Epithelial cell of proximal tubule (primary cell): ENCODE data around the gene PLA2R1. TPM values are rescaled to one million over a fixed set of nuclear protein-coding genes. Genes with fewer than 3 reads are reported as not detected.

Experiments used
- DNase-seq: peaks from one replicate; pipeline ENCODE4 v3.0.0-alpha.2; 2011; ENCODE audit warnings: low read depth
- H3K4me3 ChIP-seq: 2 replicates; pipeline ENCODE4 v1.5.1; 2011; ENCODE audit warnings: low read depth, mild to moderate bottlenecking, low read length
- total RNA-seq: library from RNA; depleted of rRNA; stranded (reverse); fragments of >200 nt; gene quantifications from 2 replicates; pipeline ENCODE4 v1.2.3, GENCODE V29; 2015
- TF ChIP-seq, protein P1 (sequence below): conservative IDR thresholded peaks from 2 replicates; pipeline ENCODE4 v1.5.1; 2012; ENCODE audit warnings: low read depth, mild to moderate bottlenecking, low read length

The PLA2R1 gene
- total RNA-seq, 1 donor from 2014 or later = 3.6 TPM

DNA sequence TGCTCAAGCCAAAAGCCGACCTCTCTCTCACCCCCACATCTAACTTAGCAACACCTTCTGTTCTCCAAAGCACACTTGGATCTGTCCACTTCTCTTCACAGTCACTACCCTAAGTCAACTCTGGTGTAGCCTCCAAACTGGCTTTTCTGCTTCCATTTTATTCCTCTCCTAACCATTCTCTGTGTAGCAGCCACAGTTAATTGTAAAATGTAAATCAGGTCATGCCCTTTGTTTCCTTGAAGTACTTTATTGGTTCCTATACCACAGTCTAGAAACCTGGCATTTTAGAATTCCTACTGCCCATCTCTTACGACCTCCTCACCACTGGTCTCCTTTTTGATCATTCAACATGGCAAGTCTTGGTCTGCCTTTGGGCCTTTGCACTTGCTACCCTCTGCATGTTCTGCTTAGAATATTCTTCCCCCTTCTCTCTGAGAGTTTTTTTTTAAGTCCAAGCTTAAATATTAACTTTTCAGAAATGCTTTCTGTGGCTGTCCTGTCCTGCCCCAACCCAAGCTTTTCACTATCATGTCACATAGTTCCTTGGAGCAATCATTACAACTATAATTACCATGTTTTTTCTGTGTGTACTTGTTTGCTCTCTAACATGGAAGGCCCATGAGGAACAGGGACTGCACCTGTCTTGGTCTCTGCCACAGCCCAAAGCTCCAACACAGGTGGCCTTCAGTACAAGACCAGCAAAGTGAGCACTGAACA, 42.9 kb downstream of the PLA2R1 start:
- DNase-seq = no peak
- TF ChIP-seq, protein P1, sequence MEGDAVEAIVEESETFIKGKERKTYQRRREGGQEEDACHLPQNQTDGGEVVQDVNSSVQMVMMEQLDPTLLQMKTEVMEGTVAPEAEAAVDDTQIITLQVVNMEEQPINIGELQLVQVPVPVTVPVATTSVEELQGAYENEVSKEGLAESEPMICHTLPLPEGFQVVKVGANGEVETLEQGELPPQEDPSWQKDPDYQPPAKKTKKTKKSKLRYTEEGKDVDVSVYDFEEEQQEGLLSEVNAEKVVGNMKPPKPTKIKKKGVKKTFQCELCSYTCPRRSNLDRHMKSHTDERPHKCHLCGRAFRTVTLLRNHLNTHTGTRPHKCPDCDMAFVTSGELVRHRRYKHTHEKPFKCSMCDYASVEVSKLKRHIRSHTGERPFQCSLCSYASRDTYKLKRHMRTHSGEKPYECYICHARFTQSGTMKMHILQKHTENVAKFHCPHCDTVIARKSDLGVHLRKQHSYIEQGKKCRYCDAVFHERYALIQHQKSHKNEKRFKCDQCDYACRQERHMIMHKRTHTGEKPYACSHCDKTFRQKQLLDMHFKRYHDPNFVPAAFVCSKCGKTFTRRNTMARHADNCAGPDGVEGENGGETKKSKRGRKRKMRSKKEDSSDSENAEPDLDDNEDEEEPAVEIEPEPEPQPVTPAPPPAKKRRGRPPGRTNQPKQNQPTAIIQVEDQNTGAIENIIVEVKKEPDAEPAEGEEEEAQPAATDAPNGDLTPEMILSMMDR = no peak
- H3K4me3 ChIP-seq = no peak overlapping the region

DNA sequence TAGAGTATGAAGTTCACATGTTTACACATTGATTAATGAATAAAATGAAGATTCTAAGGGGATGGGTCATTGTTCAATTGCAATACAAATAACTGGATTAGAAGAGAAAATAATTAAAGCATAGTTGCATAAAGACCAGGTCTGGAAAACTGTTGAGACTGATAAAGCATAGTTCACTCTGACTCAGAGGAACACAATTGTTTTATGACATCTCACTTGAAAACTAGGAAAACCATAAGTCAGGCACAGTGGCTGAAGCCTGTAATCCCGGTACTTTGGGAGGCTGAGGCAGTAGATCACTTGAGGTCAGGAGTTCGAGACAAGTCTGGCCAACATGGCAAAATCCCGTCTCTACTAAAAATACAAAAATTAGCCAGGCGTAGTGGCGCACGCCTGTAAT, 46.7 kb downstream of the PLA2R1 start:
- DNase-seq = no peak
- TF ChIP-seq, protein P1 = no peak
- no peak overlapping the region for H3K4me3 ChIP-seq

DNA sequence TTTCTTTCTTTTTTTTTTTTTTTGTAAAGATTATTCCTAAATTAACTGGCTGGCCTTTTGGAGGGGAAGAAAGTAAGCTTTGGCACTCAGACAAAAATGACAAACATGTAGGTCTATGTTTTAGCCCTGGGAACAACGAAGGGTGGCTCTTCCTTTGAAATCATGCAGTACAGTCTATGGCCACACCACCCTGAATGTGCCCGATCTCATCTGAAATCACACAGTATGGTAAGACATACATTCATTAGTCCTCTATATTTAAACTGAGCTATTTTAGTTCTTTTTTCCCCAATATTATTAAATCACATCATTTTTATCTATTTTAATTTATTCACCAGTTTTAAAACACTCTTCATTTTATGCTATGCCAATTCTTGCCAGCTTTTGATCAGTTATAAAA, 48.2 kb downstream of the PLA2R1 start:
- TF ChIP-seq, protein P1 = no peak
- no peak overlapping the region for H3K4me3 ChIP-seq
- DNase-seq = no peak

DNA sequence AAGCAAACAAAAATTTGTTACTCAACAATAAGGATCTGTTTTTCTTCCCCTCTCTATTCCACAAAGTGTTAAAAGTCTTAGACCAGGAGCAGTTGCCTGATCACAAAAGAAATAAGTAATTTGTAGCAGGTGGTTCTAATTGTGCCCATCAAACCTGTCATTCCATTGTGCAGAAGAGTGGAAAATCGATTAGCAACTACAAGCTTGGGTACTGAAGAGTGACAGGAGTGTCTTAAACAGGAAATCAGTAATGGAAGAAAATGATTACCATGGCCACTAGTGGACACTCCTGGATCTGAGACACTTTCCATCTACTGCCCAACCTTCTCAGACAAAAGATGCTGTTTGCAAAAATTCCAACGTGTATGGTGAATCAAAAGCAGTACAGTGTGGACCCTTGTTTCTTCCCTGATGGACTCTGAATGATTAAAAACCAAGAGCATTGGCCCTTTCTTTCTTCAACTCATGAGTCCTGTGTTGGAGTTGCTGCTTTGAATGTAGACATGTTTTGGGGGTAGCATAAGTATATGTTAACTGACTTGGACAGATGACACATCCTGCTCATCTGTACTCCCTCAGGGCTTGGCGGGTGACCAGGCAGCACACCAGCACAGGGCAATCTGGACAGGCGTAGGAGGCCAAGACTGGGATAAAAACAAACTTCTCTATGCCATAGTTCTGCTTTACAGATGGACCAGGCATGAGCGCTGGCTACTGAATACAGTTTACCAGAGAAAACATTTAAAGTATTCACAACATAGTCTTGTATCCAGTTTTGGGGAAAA, 51.9 kb downstream of the PLA2R1 start:
- TF ChIP-seq, protein P1 = peak; percentile 28
- DNase-seq = peak; percentile 20
- no peak overlapping the region for H3K4me3 ChIP-seq

DNA sequence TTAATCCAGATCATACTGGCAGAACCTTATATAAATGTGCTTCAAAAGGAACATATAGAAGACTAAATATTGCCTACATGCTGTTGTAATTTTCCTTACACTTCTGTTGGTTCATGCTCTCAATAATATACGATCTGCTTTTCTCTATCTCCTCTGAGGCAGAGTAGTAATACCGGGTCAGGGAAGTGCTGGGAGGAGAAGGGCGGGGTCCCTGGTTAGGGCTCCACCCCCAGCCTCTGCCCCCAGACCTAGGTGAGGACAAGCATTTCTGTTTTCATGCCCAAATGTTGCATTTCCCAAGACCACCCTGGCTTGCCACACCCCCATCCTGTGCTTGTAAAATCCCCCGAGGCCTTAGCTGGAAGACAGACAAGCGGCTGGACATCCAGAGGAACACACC, 55.3 kb downstream of the PLA2R1 start:
- H3K4me3 ChIP-seq = no peak overlapping the region
- DNase-seq = no peak
- TF ChIP-seq, protein P1 = no peak

DNA sequence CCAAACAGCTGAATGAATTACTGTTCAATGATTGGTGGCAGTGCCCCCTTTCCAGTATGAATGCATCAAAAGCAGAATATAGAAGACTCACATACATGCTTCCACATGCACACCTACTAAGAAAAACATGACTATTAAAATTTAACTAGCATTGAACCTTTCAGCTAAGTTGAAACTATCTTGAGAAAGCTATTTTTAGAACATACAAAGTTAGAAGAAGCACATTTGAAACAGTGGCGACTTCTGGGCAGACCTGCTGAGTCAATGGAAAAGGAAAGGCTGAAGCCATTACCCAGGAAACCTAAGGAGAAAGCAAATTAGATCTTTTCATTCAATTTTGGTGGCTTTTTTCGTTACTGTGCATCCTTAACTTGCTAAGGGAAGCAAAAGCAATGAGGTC, 55.9 kb downstream of the PLA2R1 start:
- DNase-seq = no peak
- H3K4me3 ChIP-seq = no peak overlapping the region
- TF ChIP-seq, protein P1 = no peak

DNA sequence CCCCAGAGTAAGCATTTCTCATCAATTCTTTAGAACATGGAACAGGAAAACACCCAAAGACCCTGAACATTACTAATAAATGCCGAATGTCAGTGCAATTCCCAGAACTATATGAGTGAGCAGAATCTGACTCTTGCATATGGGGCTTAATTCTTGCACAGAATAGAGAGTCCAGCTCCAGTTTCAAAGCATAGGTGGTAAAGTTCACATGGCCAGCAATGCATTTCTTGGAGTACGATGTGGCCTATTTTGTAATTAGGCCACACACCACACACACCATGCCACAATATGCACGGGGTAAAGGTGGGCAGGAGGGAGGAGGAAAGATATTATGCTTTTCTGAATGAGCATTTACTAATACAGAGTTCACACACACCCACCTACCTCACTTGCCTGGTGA, 56.5 kb downstream of the PLA2R1 start:
- DNase-seq = no peak
- TF ChIP-seq, protein P1 = no peak
- H3K4me3 ChIP-seq = no peak overlapping the region
